HG03432 (cell line): ENCODE results near the gene SMIM13.

ENCODE experiments used
- ATAC-seq: cut with Tn5 transposase; IDR thresholded peaks from one replicate; pipeline ENCODE4 v1.9.1; 2021; ENCODE audit warnings: mild to moderate bottlenecking, moderate library complexity; ENCODE audit not compliant: unreplicated experiment

The SMIM13 gene

DNA sequence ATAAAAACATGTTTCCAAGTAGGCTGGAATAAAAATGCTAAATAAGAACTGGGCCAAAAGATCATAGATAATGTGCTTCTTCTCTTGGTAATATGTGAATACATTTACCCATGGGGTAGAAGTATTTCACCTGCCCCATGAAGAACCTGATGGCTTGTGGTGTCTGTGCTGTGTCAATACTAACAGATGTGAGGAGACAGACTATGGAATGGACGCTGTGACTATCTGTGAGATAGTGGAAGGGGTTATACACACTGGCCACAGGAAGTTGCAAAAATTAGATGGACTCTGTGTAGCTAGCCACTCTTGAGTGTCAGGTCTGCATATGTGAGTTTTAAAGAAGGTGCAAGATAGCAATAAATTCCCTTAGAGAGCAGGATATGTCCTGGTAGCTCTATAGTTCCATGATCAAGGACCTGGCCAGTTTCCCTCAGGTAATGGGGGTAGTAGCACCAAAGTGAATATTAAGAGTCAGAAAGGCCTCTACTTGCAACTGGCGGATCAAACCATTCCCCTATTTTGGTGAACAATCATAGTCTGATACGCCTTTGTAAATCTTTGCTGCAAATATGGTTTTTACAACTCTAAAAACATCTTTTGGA is 90.2 kb downstream of the SMIM13 start:
- ATAC-seq: no peak

DNA sequence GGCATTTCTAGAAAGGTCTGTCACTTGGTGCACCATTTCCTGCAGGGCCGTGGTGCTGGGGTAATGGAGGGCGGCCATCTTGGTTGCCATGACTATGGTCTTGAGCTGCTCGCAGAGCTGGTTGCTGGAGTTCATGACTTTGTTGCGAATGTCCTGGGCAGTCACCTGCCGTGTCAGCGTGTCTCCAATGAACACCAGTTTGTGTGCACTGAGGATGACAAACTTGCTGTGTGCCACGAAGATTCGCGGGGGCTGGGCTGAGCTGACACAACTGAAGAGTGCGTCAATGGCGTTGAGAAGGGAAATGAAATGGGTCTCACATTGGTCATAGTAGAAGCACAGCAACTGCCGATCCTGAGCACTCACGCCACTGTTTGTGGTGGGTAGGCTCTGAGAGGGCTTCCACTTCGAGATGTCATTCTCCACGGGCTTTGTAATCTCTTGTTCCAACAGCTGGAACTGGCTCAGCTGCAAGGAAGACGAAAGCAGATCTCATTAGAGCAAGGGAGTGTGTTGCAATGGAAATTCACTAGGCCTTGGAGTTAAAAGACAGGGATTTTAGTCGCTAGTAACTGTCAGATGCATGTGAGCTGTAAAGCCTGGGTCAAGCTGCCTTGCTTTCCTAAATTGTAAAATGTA is 91.7 kb downstream of the SMIM13 start:
- no peak for ATAC-seq

DNA sequence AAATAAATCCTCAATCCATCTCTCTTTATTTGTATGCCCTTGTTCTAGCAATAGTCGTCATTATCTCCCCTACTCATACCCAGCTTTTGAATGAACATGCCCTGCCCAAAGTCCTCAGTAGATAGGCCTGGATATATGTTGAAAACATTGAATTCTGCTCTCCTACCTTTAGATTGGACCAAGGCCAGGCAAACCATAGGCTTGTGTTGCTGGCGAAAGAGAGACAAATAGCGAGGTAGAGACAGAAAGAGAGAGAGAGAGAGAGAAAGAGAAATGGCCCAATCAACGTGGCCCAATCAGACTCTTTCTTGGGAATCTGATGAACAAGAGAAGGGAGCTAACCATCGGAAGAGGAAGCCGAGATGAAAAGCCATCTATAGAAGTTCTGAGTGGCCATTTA is 93.7 kb downstream of the SMIM13 start:
- no peak for ATAC-seq
